H9 (cell line): ENCODE measurements around the gene SFRP5. TPM values are rescaled to one million over a fixed set of nuclear protein-coding genes. Genes with fewer than 3 reads are reported as not detected.

Source experiments
- DNase-seq: peaks from one replicate; pipeline ENCODE4 v3.0.0-alpha.2; 2017
- H2AFZ ChIP-seq: one replicate; pipeline ENCODE4 v1.6.1; 2013; ENCODE audit warnings: mild to moderate bottlenecking, low read length, control low read depth, moderate library complexity
- H2AK5ac ChIP-seq: 2 replicates; pipeline ENCODE4 v1.6.1; 2013; ENCODE audit warnings: low read length, control low read depth, mixed read lengths; ENCODE audit not compliant: insufficient read length
- H2BK120ac ChIP-seq: one replicate; pipeline ENCODE4 v1.6.1; 2013; ENCODE audit warnings: low read depth, mild to moderate bottlenecking, low read length, control low read depth, inconsistent platforms; ENCODE audit not compliant: poor library complexity, severe bottlenecking
- H2BK12ac ChIP-seq: 2 replicates; pipeline ENCODE4 v1.6.1; 2013; ENCODE audit warnings: low read length, control low read depth, mixed read lengths, low read depth; ENCODE audit not compliant: insufficient read length
- H2BK15ac ChIP-seq: 2 replicates; pipeline ENCODE4 v1.6.1; 2013; ENCODE audit warnings: low read depth, low read length, control low read depth
- H2BK20ac ChIP-seq: one replicate; pipeline ENCODE4 v1.6.1; 2013; ENCODE audit warnings: low read depth, mild to moderate bottlenecking, low read length, control low read depth, inconsistent platforms; ENCODE audit not compliant: poor library complexity, severe bottlenecking
- H2BK5ac ChIP-seq: 2 replicates; pipeline ENCODE4 v1.6.1; 2013; ENCODE audit warnings: low read length, control low read depth, mixed read lengths; ENCODE audit not compliant: insufficient read length
- H3K14ac ChIP-seq: 2 replicates; pipeline ENCODE4 v1.6.1; 2013; ENCODE audit warnings: low read length, control low read depth; ENCODE audit not compliant: insufficient read depth
- H3K18ac ChIP-seq: 2 replicates; pipeline ENCODE4 v1.6.1; 2013; ENCODE audit warnings: low read depth, mild to moderate bottlenecking, mixed read lengths, low read length, control low read depth; ENCODE audit not compliant: insufficient read length
- H3K23ac ChIP-seq: 2 replicates; pipeline ENCODE4 v1.6.1; 2013; ENCODE audit warnings: low read length, control low read depth, mixed read lengths, low read depth; ENCODE audit not compliant: insufficient read length
- H3K23me2 ChIP-seq: 2 replicates; pipeline ENCODE4 v1.6.1; 2013; ENCODE audit warnings: low read depth, mild to moderate bottlenecking, mixed read lengths, low read length, control low read depth; ENCODE audit not compliant: insufficient read length, poor library complexity, severe bottlenecking
- H3K27ac ChIP-seq: 2 replicates; pipeline ENCODE4 v1.5.1; 2013; ENCODE audit warnings: low read length, control low read depth, mixed read lengths, low read depth; ENCODE audit not compliant: insufficient read length
- H3K27me3 ChIP-seq: 2 replicates; pipeline ENCODE4 v1.6.1; 2013; ENCODE audit warnings: low read length, control low read depth, inconsistent platforms; ENCODE audit not compliant: insufficient read depth
- H3K4ac ChIP-seq: 2 replicates; pipeline ENCODE4 v1.6.1; 2013; ENCODE audit warnings: low read depth, mild to moderate bottlenecking, control low read depth, inconsistent platforms, low read length, moderate library complexity
- H3K4me1 ChIP-seq: 2 replicates; pipeline ENCODE4 v1.6.1; 2013; ENCODE audit warnings: low read length, control low read depth, inconsistent platforms; ENCODE audit not compliant: insufficient read depth
- H3K4me2 ChIP-seq: 2 replicates; pipeline ENCODE4 v1.6.1; 2013; ENCODE audit warnings: low read length, control low read depth, mixed read lengths; ENCODE audit not compliant: insufficient read length, insufficient read depth
- H3K56ac ChIP-seq: 2 replicates; pipeline ENCODE4 v1.6.1; 2013; ENCODE audit warnings: low read depth, mild to moderate bottlenecking, mixed read lengths, low read length, control low read depth; ENCODE audit not compliant: insufficient read length
- H3K79me1 ChIP-seq: 2 replicates; pipeline ENCODE4 v1.6.1; 2013; ENCODE audit warnings: low read depth, mild to moderate bottlenecking, moderate library complexity, low read length, control low read depth, inconsistent platforms; ENCODE audit not compliant: insufficient read depth, poor library complexity, severe bottlenecking
- H3K79me2 ChIP-seq: 2 replicates; pipeline ENCODE4 v1.6.1; 2013; ENCODE audit warnings: low read length, control low read depth, inconsistent platforms; ENCODE audit not compliant: insufficient read depth
- H3K9ac ChIP-seq: 2 replicates; pipeline ENCODE4 v1.6.1; 2013; ENCODE audit warnings: low read length, control low read depth, mixed read lengths; ENCODE audit not compliant: insufficient read length; ENCODE audit errors: extremely low read depth
- H3K9me3 ChIP-seq: one replicate; pipeline ENCODE4 v1.6.1; 2013; ENCODE audit warnings: low read depth, low read length, inconsistent platforms; ENCODE audit not compliant: control insufficient read depth
- H3T11ph ChIP-seq: one replicate; pipeline ENCODE4 v1.6.1; 2013; ENCODE audit warnings: mild to moderate bottlenecking, low read length, control low read depth, inconsistent platforms
- H4K20me1 ChIP-seq: one replicate; pipeline ENCODE4 v1.6.1; 2013; ENCODE audit not compliant: control insufficient read depth, insufficient read length, insufficient read depth
- H4K5ac ChIP-seq: 2 replicates; pipeline ENCODE4 v1.6.1; 2013; ENCODE audit warnings: low read depth, mild to moderate bottlenecking, mixed read lengths, low read length, control low read depth; ENCODE audit not compliant: insufficient read length
- H4K8ac ChIP-seq: replicated peaks from 2 replicates; pipeline ENCODE4 v1.6.1; 2013; ENCODE audit warnings: low read length, control low read depth, mixed read lengths, low read depth; ENCODE audit not compliant: insufficient read length
- H4K91ac ChIP-seq: 2 replicates; pipeline ENCODE4 v1.6.1; 2013; ENCODE audit warnings: low read depth, mild to moderate bottlenecking, moderate library complexity, mixed read lengths, low read length, control low read depth; ENCODE audit not compliant: insufficient read length
- H3K27ac Mint-ChIP-seq, 3 experiments: 2 replicates in 2 of 3; 3 replicates in 1 of 3; pipeline ENCODE4 v1.8.0; 2020 to 2021; ENCODE audit warnings: mixed read lengths in 3 of 3, mild to moderate bottlenecking in 1 of 3, moderate library complexity in 1 of 3
- H3K27me3 Mint-ChIP-seq: 2 replicates; pipeline ENCODE4 v1.8.0; 2021; ENCODE audit warnings: low read depth, mild to moderate bottlenecking, moderate library complexity, mixed read lengths
- H3K36me3 Mint-ChIP-seq, 3 experiments: 2 replicates in 2 of 3; 3 replicates in 1 of 3; pipeline ENCODE4 v1.8.0; 2020 to 2021; ENCODE audit warnings: low read depth in 3 of 3, mixed read lengths in 3 of 3; ENCODE audit not compliant: insufficient read depth in 1 of 3
- H3K4me1 Mint-ChIP-seq, 2 experiments: 2 replicates each; pipeline ENCODE4 v1.8.0; 2020; ENCODE audit warnings: mixed read lengths in 2 of 2
- H3K4me3 Mint-ChIP-seq, 2 experiments: 2 replicates in 1 of 2; 3 replicates in 1 of 2; pipeline ENCODE4 v1.8.0; 2020 to 2021; ENCODE audit warnings: mild to moderate bottlenecking in 2 of 2, mixed read lengths in 2 of 2, moderate library complexity in 1 of 2
- H3K9me3 Mint-ChIP-seq, 2 experiments: 2 replicates in 1 of 2; 3 replicates in 1 of 2; pipeline ENCODE4 v1.8.0; 2020; ENCODE audit warnings: mild to moderate bottlenecking in 2 of 2, mixed read lengths in 2 of 2, moderate library complexity in 1 of 2
- WGBS: extraction: QIAGEN DNeasy Blood & Tissue Kit; methylation state at CpG from one replicate; pipeline ENCODE4 v1.1.7; 2013; ENCODE audit warnings: missing lambda C conversion rate, low lambda C conversion rate, mixed read lengths; ENCODE audit not compliant: insufficient read length; ENCODE audit errors: extremely low coverage; 5-methylcytosine and 5-hydroxymethylcytosine counted together
- total RNA-seq: library from RNA; stranded (reverse); gene quantifications from 2 replicates; pipeline ENCODE4 v1.2.1, GENCODE V29; 2021
- TF ChIP-seq, protein P1 (sequence below): fragments of 200-600 bp; sonication (generic); conservative IDR thresholded peaks from 3 replicates; pipeline ENCODE4 v1.8.0; 2021; ENCODE audit warnings: antibody characterized with exemption, mild to moderate bottlenecking

The SFRP5 gene
- total RNA-seq, 1 experiment from 2014 or later, result 1.7 TPM

DNA sequence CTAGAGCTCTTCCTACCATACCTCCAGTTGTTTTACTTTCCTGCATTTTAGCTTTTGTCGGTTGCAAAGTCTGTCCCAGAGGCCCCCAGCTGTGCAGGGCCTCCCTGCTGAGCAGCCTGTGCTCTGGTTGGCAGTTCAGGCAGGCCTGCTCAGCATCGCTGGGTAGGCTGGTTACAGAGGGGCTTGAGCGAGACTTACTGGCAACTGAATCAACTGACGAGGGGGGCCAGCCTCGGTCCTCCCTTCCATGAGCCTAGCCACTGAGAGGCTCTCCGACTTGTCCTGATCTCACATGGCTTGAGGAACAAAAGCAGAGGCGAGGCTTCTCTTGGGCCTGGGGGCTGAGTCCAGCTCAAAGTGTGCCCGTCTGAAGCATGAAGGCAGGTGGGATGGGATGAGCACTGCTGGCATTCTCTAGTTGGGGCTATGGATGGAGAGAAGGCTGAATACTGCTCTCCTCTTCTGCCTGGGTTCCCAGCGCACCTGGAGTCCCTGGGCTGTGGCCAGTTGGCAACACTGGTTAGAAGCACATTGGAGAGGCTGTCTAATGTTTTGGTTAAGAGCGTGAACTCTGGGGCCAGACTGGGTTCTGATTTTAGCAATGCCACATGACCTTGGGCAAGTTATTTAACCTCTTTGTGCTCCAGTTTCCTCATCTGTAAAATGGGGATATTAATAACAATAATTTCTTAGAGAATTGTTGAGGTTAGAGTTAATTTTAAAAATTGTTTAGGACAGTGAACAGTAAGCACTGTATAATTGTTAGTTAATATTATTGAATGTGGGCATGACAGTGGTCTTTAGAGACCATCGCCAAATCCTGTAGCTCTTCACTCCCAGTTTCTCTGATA is 6.9 kb upstream of the SFRP5 start:
- no peak overlapping the region; the same call in 1 of the 2 replicates for H3K14ac ChIP-seq
- H4K8ac ChIP-seq, result no peak overlapping the region
- no peak overlapping the region for H3K4me3 Mint-ChIP-seq
- no peaks in the 10 kb centered on the region for H4K20me1 ChIP-seq
- no peaks in the 10 kb centered on the region for H3K23me2 ChIP-seq
- H3T11ph ChIP-seq, result no peak overlapping the region
- peak overlapping the region in 2 of 3 experiments; percentile 17 to 86; a peak in 2 of 7 replicates for H3K27ac Mint-ChIP-seq
- no peak overlapping the region for H2BK12ac ChIP-seq
- H3K18ac ChIP-seq, result no peak overlapping the region
- no peaks in the 10 kb centered on the region for H3K9me3 ChIP-seq
- H3K79me2 ChIP-seq, result no peaks in the 10 kb centered on the region
- no peak overlapping the region for H3K4me2 ChIP-seq
- H2BK120ac ChIP-seq, result no peak overlapping the region
- H3K79me1 ChIP-seq, result no peaks in the 10 kb centered on the region
- H2BK15ac ChIP-seq, result no peak overlapping the region
- H2AFZ ChIP-seq, result no peak overlapping the region
- no peak overlapping the region for H2AK5ac ChIP-seq
- no peak for DNase-seq
- no peak overlapping the region for H4K91ac ChIP-seq
- no peaks in the 10 kb centered on the region for H3K9me3 Mint-ChIP-seq
- H4K5ac ChIP-seq, result no peak overlapping the region
- H3K27me3 ChIP-seq, result no peaks in the 10 kb centered on the region
- peaks cover 17% of the 10 kb centered on the region for H3K27me3 Mint-ChIP-seq
- no peak overlapping the region for H3K23ac ChIP-seq
- H2BK20ac ChIP-seq, result no peak overlapping the region
- H3K36me3 Mint-ChIP-seq, result no peaks in the 10 kb centered on the region
- no CpG with 5 or more reads among the region's 11 CpGs for WGBS
- peaks cover 1% of the 10 kb centered on the region; the same call in 1 of the 2 replicates for H3K4me1 ChIP-seq
- no peak overlapping the region for H3K4ac ChIP-seq
- H3K56ac ChIP-seq, result no peak overlapping the region
- TF ChIP-seq, protein P1, sequence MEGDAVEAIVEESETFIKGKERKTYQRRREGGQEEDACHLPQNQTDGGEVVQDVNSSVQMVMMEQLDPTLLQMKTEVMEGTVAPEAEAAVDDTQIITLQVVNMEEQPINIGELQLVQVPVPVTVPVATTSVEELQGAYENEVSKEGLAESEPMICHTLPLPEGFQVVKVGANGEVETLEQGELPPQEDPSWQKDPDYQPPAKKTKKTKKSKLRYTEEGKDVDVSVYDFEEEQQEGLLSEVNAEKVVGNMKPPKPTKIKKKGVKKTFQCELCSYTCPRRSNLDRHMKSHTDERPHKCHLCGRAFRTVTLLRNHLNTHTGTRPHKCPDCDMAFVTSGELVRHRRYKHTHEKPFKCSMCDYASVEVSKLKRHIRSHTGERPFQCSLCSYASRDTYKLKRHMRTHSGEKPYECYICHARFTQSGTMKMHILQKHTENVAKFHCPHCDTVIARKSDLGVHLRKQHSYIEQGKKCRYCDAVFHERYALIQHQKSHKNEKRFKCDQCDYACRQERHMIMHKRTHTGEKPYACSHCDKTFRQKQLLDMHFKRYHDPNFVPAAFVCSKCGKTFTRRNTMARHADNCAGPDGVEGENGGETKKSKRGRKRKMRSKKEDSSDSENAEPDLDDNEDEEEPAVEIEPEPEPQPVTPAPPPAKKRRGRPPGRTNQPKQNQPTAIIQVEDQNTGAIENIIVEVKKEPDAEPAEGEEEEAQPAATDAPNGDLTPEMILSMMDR, result no peak
- H2BK5ac ChIP-seq, result no peak overlapping the region
- H3K4me1 Mint-ChIP-seq, result peaks cover 23 to 39% of the 10 kb centered on the region in 2 experiments
- H3K27ac ChIP-seq, result no peak overlapping the region
- no peak overlapping the region for H3K9ac ChIP-seq
